Stimulated activated CD8-positive, alpha-beta memory T cell treated with anti-CD3 and anti-CD28 coated beads, Interleukin-7, amount 100 ng/mL, for 48 hours (primary cell): ENCODE data around the gene NCAM1.

ENCODE experiments used
- DNase-seq, 2 donors: peaks; one replicate each; pipeline ENCODE4 v3.0.0-alpha.2; 2020; ENCODE audit warnings: low read depth in 1 of 2; ENCODE audit errors: extremely low read depth in 1 of 2

The NCAM1 gene

GRCh38 chr11:112968941-112969713 is 7.9 kb downstream of the NCAM1 start:
- DNase-seq, result no peak

GRCh38 chr11:112971195-112971594 is 10.0 kb downstream of the NCAM1 start:
- no peak for DNase-seq

GRCh38 chr11:112971827-112972226 is 10.6 kb downstream of the NCAM1 start:
- DNase-seq, result no peak

- DNase-seq, result no peak
Observed at GRCh38 chr11:112972399-112973145, 11.4 kb downstream of the NCAM1 start.

- no peak for DNase-seq
Observed at GRCh38 chr11:112975051-112975450, 13.8 kb downstream of the NCAM1 start.

GRCh38 chr11:112975493-112975892 is 14.3 kb downstream of the NCAM1 start:
- no peak for DNase-seq

GRCh38 chr11:112977755-112978154 is 16.5 kb downstream of the NCAM1 start:
- no peak for DNase-seq

GRCh38 chr11:112983887-112984286 is 22.7 kb downstream of the NCAM1 start:
- no peak for DNase-seq

- DNase-seq, result no peak
Observed at GRCh38 chr11:112989198-112989597, 28.0 kb downstream of the NCAM1 start.

- DNase-seq, result no peak
Observed at GRCh38 chr11:112993808-112994207, 32.6 kb downstream of the NCAM1 start.

GRCh38 chr11:112995423-112996090 is 34.3 kb downstream of the NCAM1 start:
- DNase-seq, result no peak

- DNase-seq, result no peak
Observed at GRCh38 chr11:112996994-112997393, 35.8 kb downstream of the NCAM1 start.

GRCh38 chr11:112997857-112998466 is 36.7 kb downstream of the NCAM1 start:
- DNase-seq, result no peak

- DNase-seq, result no peak
Observed at GRCh38 chr11:112999520-112999919, 38.3 kb downstream of the NCAM1 start.

- no peak for DNase-seq
Observed at GRCh38 chr11:113001709-113002108, 40.5 kb downstream of the NCAM1 start.

GRCh38 chr11:113006896-113007445 is 45.8 kb downstream of the NCAM1 start:
- no peak for DNase-seq

- no peak for DNase-seq
Observed at GRCh38 chr11:113014262-113015097, 53.3 kb downstream of the NCAM1 start.

- DNase-seq, result no peak
Observed at GRCh38 chr11:113015098-113015455, 53.9 kb downstream of the NCAM1 start.

GRCh38 chr11:113016905-113017304 is 55.7 kb downstream of the NCAM1 start:
- no peak for DNase-seq

- no peak for DNase-seq
Observed at GRCh38 chr11:113018913-113019312, 57.7 kb downstream of the NCAM1 start.
